ENCODE results near the gene ODAD2.
"Not testable (repeated sequence)": the region's sequence is repeated elsewhere in the genome, so short reads cannot be mapped to it uniquely, and the experiment has no call there.

ODAD2 gene, protein sequence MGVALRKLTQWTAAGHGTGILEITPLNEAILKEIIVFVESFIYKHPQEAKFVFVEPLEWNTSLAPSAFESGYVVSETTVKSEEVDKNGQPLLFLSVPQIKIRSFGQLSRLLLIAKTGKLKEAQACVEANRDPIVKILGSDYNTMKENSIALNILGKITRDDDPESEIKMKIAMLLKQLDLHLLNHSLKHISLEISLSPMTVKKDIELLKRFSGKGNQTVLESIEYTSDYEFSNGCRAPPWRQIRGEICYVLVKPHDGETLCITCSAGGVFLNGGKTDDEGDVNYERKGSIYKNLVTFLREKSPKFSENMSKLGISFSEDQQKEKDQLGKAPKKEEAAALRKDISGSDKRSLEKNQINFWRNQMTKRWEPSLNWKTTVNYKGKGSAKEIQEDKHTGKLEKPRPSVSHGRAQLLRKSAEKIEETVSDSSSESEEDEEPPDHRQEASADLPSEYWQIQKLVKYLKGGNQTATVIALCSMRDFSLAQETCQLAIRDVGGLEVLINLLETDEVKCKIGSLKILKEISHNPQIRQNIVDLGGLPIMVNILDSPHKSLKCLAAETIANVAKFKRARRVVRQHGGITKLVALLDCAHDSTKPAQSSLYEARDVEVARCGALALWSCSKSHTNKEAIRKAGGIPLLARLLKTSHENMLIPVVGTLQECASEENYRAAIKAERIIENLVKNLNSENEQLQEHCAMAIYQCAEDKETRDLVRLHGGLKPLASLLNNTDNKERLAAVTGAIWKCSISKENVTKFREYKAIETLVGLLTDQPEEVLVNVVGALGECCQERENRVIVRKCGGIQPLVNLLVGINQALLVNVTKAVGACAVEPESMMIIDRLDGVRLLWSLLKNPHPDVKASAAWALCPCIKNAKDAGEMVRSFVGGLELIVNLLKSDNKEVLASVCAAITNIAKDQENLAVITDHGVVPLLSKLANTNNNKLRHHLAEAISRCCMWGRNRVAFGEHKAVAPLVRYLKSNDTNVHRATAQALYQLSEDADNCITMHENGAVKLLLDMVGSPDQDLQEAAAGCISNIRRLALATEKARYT
- long read RNA-seq, donor 1: 0 reads
- long read RNA-seq, donor 2: 0 reads
- long read RNA-seq, donor 3: 0 reads
- long read RNA-seq, donor 4: 0 reads
- long read RNA-seq, donor 5: 0 reads
- long read RNA-seq, donor 6, partial matches to known transcripts: 0 of 1 reads
- long read RNA-seq, donor 6, other reads (novel, unspliced or antisense): 0 of 1 reads
- long read RNA-seq, donor 7: 0 reads
- long read RNA-seq, donor 8: 0 reads

- no peak for DNase-seq
Observed at GRCh38 chr10:27998954-27999275, at the start of gene ODAD2. TSS of gene ODAD2 (minus strand) at chr10:27999079. CDS start at chr10:27995142, 3,937 bp downstream.

DNA sequence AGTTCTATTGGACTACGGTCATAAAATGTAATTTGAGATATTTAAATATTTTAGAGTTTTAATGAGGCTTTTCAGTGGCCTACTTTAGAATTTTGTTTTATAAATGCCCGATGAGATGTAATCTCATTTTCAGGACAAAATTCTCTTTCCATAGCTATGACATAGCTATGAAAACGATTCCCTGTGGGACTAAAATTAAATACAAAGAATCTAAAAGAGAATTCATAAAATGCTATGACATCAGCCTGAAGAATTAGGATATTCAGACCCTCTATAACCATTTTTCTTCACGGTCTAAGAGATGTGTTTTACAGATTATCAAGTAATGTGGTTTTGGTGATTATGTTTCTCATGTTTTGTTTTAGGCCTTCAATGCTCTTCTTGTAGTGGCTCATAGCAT, 48.2 kb upstream of the ODAD2 start:
- no peak for DNase-seq

DNA sequence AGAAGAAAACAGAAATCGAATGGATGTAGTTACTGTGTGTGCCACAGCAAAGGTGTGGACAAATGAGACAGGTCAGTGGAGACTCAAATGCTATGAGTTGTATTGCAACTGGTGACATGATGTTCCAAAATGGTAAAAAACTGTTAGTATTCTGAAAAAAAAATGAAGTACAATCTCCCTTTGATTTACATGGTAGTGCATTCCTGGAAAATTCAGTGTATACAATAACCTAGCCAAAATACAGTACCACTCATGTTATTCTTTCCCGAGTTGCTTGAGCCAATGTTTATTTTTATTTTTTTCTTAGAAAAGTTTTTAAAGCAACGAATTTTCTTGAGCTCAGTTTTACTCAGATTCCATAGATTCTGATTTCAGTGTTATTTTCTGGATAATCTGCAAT, 47.7 kb upstream of the ODAD2 start:
- no peak for DNase-seq

- no peak for DNase-seq
Observed at GRCh38 chr10:28043941-28044340, 45.1 kb upstream of the ODAD2 start.

DNA sequence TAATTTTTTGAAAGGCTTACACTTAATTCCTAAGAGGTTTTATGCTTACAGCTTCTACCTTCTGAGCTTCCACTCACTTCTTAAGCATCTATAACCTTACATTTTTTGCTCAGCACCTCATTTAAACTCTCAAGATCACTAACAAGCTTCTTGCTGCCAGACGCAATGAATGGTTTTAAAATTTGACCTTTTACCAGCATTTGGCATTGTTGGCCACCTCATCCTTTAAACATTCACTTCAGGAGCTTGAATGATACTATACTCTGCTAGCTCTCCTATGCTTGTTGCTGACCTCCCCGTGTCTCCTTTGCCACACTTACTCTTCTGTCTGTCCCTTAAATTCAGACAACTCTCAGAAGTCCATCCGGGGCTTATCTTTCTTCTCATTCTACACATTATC, 37.7 kb upstream of the ODAD2 start:
- DNase-seq: no peak

DNA sequence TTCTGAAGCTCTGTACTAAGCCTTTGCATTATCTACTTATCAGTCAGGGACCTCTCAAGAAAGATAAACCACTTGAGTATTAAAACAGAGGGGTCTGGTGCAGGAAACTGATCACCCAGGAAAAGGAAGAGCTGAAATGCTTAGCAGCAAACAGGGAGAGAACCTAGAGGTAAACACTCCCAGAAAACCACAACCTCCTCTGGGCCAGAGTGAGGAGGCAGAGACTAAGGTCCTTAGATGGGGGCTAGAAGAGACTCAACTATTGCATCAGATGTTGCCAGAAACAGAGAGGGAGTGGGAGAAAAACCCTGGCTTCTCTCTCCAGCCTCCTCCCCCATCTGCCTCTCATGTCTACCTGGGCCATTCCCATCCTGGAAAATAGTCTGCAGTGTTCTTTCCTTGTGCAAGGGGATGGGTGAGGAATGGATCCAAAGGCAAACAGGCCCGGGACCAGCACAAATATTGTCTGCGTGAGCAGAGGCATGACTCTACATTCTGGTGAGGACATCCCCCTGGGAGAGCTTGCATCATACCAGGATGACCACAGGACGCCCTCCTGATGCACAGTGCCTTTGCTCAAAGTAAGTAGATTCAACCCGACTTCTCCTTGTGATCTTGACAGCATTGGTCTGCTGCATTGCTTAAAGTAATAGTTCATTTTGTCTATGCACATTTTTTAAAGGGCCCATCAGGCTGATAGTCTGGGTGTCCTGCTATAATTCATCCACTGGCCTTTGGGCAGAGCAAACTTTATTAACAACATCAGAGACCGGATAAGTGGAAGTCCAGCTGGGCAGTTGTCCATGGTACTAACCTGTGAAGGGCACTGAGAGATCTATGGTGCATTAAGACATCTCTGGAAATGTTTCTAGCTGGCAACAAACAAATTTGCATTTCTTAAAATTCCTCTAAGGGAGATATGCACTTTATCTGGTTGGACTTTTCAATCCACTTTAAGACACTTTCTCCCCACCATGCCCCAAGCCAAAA, 22.4 kb upstream of the ODAD2 start:
- DNase-seq: no peak

DNA sequence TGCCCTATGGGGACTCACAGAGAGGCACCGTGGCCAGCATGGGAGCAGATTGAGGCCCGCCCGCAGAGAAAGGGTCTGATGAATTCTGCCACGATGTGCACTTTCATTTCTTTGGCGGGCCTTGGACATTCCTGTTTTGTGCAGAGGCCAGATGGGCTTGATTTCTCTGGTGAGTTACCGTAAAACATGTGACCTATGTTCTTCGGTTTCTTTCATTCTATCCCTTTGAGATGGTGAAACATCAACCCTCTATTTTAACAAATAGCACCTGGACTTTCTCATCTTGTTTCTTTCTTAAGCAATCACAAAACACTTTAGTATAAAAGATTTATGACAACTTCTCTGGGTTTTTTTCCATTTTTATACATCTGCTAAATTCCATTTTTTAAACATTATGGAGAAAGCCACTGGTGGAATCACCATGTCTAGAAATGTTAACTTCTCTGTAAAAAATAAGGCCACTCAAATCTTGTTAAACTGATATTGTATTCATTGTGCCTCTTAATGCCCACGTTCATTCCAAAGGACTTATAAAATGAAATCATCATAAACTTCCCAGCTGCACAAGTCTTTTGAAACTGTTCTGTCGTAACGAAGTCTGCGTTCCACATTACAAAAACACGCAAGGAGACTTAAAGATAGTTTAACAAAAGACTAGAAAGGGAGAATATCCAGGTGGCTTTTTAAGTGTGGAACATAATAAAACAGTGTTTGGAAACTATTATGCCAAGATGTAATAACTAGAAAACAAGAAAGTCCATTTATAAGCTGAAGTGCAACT, 21.4 kb upstream of the ODAD2 start:
- no peak for DNase-seq

DNA sequence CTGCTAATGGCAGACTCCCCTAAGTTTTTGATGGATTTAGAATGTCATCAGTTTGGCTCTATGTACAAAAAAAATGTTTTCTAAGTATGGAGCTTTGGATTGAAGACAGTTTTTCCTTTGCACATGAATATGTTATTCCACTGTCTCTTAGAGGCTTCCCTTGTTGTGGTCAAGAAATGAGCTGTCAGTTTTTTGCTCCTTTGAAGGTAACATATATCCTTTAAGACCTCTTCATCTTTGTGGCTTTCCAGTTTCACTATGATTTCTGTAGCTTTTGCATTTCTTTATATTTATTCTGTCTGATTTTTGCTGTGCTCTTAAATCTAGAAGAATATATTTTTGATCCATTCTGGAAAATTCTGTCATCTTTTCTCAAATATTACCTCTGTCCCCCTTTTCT, 15.8 kb upstream of the ODAD2 start:
- no peak for DNase-seq

DNA sequence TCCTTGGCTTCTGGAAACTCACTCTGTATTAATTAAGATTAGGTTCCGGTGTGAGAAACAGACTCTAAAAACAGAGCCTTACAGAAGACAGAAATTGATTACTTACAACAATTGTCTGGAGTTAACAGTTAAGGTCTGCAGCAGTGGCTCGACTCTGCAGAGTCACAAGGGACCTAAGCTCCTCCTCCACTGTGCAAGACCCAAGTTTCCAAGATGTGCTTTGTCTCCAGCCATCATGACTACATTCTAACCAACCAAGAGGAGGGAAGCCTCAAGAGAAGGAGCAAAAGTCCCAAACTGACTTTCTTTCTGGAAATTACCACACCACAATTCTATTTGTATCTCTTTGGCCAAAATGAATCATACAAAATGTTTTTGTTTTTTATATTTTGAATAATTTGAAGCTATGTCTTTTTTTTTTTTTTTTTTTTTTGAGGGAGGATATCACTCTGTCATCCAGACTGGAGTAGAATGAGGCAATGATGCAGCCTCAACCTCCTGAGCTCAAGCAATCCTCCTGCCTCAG, 14.2 kb upstream of the ODAD2 start:
- DNase-seq: no peak

DNA sequence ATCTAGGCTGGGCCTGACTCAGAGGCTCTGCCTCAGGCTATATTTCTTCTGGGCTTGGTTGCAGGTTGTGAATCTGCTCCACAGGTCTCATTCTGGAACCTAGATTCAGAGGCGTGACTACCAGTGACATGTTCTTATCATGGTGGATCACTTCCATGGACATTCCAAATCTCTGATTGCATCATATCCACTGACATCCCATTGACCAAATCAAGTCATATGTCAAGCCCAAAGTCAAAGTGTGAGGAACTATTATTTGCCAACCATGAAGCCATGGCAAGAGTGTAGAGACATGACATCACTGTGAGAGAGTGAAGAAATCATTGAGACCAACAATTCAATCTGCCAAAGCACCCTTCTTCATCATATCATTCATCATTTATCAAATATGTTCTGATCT, 11.9 kb upstream of the ODAD2 start:
- no peak for DNase-seq

GRCh38 chr10:28008054-28008453, 9.2 kb upstream of the ODAD2 start:
- no peak for DNase-seq

GRCh38 chr10:28001353-28001752, 2.5 kb upstream of the ODAD2 start:
- no peak for DNase-seq

DNA sequence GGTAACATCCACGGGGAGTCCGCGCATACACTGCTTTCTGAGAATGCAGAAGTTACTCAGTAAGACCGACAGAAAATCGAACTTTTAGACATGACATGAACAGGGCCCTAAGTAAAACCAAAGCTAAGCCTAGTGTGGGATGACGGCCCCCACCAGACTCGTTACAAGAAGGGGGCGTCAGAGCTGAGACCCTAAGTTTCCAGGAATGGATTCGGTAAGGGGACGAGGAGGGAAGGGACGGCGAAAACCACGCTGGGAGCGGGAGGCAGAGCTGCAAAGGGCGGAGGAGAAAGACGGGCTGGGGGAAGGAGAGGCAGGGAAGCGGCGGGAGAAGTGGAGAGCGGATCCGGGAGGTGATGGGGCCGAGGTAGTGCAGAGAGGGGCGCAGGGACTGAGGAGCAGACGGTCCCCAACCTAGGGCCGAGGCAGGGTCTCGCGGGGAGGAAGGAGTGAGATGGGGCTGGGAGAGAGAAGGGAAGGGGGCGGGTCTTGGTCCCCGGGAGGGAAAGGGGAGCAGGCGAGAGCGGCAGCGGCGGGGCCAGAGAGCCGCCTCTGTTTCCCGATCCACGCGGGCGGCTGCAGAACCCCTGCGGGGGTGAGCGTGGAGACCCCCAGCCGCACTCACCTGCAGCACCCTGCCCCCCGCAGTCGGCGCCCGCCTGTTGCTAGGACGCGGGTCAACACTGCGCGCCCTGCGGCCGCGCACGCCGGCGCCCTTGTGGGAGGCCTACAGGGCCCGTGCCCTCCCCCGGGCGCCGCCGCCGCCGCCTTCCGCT, 513 bp downstream of the ODAD2 start:
- DNase-seq: peak; percentile 83

DNA sequence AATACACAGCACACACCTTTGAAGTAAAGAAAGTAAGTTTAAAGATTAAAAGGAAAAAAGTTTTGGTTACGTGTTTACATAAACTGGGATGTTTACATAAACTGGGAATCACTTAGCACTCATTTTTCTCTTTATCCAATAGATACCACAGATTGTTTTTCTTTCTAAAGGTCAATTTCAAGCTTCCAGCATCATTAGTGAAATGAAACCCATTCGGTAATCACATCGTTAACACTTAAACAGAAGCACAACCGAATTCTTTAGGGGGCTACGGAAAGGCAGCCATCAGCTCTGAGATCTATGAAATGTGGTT, 1.1 kb downstream of the ODAD2 start:
- no peak for DNase-seq

DNA sequence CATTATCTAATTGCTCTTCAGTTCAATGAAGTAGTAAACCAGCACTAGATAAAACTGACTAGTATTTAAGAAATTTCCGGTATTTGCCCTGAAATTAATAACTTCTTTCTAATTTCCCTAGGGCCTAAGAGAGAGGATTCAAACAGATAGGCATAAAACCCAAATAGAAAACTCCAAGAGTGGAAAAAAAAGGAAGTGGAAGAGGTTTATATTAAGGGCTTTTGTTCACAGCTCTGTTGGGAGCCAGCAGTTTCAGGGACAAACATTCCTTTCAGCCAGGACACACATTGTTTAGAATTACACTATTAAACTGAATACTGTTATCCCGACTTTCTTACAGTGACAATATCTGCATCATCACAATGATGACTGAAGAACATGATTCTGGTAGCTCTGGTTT, 3.6 kb downstream of the ODAD2 start:
- DNase-seq: no peak

DNA sequence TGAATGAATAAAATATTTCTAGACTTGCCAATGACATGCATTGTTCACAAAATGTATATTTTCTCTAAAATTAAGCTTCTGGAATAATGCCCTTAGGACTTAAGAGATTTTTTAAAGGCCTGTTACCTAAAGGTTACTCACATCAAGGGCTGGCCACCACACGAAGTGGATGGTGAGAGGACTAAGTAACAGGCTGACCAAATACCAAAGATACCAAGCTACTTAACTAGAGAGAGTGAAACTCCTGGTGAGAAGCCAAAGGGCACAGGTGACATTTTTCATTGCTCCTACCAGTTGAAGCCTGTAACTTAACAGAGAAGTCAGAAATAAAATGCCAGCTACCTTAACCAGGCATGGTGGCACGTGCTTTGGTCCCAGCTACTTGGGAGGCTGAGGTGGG, 9.5 kb downstream of the ODAD2 start:
- not testable (repeated sequence) for DNase-seq

DNA sequence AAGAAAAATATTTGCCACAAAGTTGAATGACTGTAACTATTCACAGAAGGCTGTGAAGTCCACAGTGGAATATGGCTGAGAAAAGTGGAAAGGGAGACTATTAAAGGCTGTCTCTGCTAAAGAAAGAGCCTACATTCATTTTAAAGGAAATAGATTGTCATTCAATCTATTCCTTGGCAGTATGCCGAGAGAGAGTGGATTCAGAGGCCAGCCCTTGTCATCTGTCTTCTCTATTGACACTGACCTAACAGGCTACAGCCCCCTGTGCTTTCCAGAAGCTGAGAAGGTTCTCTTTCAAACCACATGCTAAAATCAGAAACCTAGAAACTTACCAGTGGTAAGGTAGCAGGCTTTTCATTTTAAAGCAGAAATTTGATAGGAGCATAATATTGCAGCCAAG, 12.1 kb downstream of the ODAD2 start:
- DNase-seq: no peak

- DNase-seq: no peak
Observed at GRCh38 chr10:27982875-27983543, 15.9 kb downstream of the ODAD2 start.

GRCh38 chr10:27981744-27982143, 17.1 kb downstream of the ODAD2 start:
- DNase-seq: no peak
